GM12878 (cell line): ENCODE data around the gene TSSK2. TPM values are rescaled to one million over a fixed set of nuclear protein-coding genes. Genes with fewer than 3 reads are reported as not detected.

Source experiments
- BCLAF1 ChIP-seq: fragments of 450-650 bp; IDR thresholded peaks from 2 replicates; pipeline ENCODE4 v1.6.1; 2017; ENCODE audit warnings: antibody characterized with exemption, mild to moderate bottlenecking, moderate library complexity
- BMI1 ChIP-seq: fragments of 450-650 bp; IDR thresholded peaks from 2 replicates; pipeline ENCODE4 v1.6.1; 2016; ENCODE audit warnings: mild to moderate bottlenecking, moderate library complexity, borderline replicate concordance
- CHD2 ChIP-seq: IDR thresholded peaks from 2 replicates; pipeline ENCODE4 v1.6.1; 2011; ENCODE audit warnings: low read depth, low read length, improper control_type of control experiment, borderline replicate concordance
- IKZF1 ChIP-seq: fragments of 450-650 bp; conservative IDR thresholded peaks from 2 replicates; pipeline ENCODE4 v1.6.1; 2017; ENCODE audit warnings: antibody characterized with exemption, mild to moderate bottlenecking
- NKRF ChIP-seq: fragments of 450-650 bp; conservative IDR thresholded peaks from 2 replicates; pipeline ENCODE4 v1.6.1; 2017; ENCODE audit warnings: mild to moderate bottlenecking, moderate library complexity
- SMAD1 ChIP-seq: fragments of 450-650 bp; IDR thresholded peaks from 2 replicates; pipeline ENCODE4 v1.6.1; 2018; ENCODE audit warnings: mild to moderate bottlenecking, low read depth; ENCODE audit not compliant: partially characterized antibody
- SMARCA5 ChIP-seq: fragments of 450-650 bp; IDR thresholded peaks from 2 replicates; pipeline ENCODE4 v1.6.1; 2017; ENCODE audit warnings: mild to moderate bottlenecking
- SREBF1 ChIP-seq: IDR thresholded peaks from 2 replicates; pipeline ENCODE4 v1.6.1; 2012; ENCODE audit warnings: mild to moderate bottlenecking, low read length
- ZBED1 ChIP-seq: IDR thresholded peaks from 2 replicates; pipeline ENCODE4 v1.6.1; 2016; ENCODE audit warnings: borderline replicate concordance
- polyA plus RNA-seq, 11 experiments: library from polyadenylated mRNA; depleted of rRNA in 4 of 11; unstranded in 6 of 11; stranded (reverse) in 5 of 11; fragments of >200 nt; fragmentation: Nextera tagmentation in 4 of 11; fragmentation: Illumina TruSeq in 1 of 11; extraction: Ambion mirVana in 4 of 11; extraction: Trizol in 1 of 11; gene quantifications; 1 replicate in 1 of 11; 2 replicates in 10 of 11; pipeline versions ENCODE4 v1.2.1 to v1.2.3, GENCODE V29; 2011 to 2016; ENCODE audit warnings: inconsistent platforms in 2 of 11, missing spikeins in 2 of 11, low read depth in 1 of 11
- total RNA-seq, 4 experiments: library from RNA; depleted of rRNA in 3 of 4; stranded (reverse); fragments of >200 nt in 3 of 4; fragmentation: Illumina TruSeq in 1 of 4; extraction: Trizol in 1 of 4; gene quantifications; 2 replicates each; pipeline versions ENCODE4 v1.2.1 to v1.2.3, GENCODE V29; 2013 to 2021

The TSSK2 gene
- total and polyA plus RNA-seq, 10 of the 15 experiments (the other 5 are each of a cell fraction or from before 2014, with no cell fraction given): 0.03 to 0.17 TPM; not detected in 8

GRCh38 chr22:19151329-19152191 lies 20.5 kb downstream of the TSSK2 start (continued):
- TF ChIP-seq NKRF: no peak
- no peak for TF ChIP-seq ZBED1
- no peak for TF ChIP-seq SMAD1
- no peak for TF ChIP-seq SREBF1
- no peak for TF ChIP-seq BCLAF1
- TF ChIP-seq BMI1: no peak
- no peak for TF ChIP-seq IKZF1
- no peak for TF ChIP-seq CHD2
- no peak for TF ChIP-seq SMARCA5
